ENCODE results near the gene CNTRL.
"Not testable (repeated sequence)": the region's sequence is repeated elsewhere in the genome, so short reads cannot be mapped to it uniquely, and the experiment has no call there.

CNTRL gene

DNA sequence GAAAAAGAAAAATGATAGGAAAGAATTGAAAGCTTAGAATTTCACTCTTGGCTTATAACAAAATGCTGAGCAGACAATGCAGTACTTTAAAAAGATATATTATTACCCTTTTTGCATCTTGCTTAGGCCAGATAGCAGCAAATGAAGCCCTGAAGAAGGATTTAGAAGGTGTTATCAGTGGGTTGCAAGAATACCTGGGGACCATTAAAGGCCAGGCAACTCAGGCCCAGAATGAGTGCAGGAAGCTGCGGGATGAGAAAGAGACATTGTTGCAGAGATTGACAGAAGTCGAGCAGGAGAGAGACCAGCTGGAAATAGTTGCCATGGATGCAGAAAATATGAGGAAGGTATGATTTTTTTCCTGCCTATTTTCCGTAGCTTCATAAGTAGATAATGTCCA is 50.8 kb downstream of the CNTRL start:
- DNase-seq (ENCODE audit: low read depth, low spot score) = no peak
- ChIA-PET POLR2A (no interaction called here), CTCF (interaction anchor here (0.8 to 1.6 kb wide), 2 partner anchors 11 to 44 kb away, joined by 3 read pairs; no protein-coding TSS in a partner anchor)
- no peak overlapping the region for H3K4me3 ChIP-seq (ENCODE audit: low read depth, low read length)
- TF ChIP-seq, protein P1, sequence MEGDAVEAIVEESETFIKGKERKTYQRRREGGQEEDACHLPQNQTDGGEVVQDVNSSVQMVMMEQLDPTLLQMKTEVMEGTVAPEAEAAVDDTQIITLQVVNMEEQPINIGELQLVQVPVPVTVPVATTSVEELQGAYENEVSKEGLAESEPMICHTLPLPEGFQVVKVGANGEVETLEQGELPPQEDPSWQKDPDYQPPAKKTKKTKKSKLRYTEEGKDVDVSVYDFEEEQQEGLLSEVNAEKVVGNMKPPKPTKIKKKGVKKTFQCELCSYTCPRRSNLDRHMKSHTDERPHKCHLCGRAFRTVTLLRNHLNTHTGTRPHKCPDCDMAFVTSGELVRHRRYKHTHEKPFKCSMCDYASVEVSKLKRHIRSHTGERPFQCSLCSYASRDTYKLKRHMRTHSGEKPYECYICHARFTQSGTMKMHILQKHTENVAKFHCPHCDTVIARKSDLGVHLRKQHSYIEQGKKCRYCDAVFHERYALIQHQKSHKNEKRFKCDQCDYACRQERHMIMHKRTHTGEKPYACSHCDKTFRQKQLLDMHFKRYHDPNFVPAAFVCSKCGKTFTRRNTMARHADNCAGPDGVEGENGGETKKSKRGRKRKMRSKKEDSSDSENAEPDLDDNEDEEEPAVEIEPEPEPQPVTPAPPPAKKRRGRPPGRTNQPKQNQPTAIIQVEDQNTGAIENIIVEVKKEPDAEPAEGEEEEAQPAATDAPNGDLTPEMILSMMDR (IDR thresholded peaks at IDR 0.05; ENCODE audit: insufficient read depth, low read length, missing control alignments) = no peak

DNA sequence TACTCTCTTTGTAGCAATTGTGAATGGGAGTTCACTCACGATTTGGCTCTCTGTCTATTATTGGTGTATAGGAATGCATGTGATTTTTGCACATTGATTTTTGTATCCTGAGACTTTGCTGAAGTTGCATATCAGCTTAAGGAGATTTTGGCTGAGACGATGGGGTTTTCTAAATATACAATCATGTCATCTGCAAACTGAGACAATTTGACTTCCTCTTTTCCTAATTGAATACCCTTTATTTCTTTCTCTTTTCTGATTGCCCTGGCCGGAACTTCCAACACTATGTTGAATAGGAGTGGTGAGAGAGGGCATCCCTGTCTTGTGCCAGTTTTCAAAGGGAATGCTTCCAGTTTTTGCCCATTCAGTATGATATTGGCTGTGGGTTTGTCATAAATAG is 54.6 kb downstream of the CNTRL start:
- DNase-seq (ENCODE audit: low read depth, low spot score); POLR2A ChIA-PET; CTCF ChIA-PET; H3K4me3 ChIP-seq (ENCODE audit: low read depth, low read length): not testable (repeated sequence)

DNA sequence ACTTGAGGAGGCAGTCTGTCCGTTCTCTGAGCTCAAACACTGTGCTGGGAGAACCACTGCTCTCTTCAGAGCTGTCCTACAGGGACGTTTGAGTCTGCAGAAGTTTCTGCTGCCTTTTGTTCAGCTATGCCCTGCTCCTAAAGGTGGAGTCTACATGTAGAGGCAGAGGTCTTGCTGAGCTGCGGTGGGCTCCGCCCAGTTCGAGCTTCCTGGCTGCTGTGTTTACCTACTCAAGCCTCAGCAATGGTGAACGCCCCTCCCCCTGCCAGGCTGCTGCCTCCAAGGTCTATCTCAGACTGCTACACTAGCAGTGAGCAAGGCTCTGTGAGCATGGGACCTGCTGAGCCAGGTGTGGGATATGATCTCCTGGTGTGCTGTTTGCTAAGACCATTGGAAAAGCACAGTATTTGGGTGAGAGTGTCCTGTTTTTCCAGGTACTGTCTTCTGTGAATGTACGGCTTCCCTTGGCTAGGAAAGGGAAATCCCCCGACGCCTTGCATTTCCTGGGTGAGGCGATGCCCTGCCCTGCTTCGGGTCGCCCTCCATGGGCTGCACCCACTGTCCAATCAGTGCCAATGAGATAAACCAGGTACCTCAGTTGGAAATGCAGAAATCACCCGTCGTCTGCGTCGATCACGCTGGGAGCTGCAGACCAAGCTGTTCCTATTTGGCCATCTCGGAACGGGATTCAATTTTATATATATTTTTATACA is 58.5 kb downstream of the CNTRL start:
- POLR2A ChIA-PET = no interaction called here

DNA sequence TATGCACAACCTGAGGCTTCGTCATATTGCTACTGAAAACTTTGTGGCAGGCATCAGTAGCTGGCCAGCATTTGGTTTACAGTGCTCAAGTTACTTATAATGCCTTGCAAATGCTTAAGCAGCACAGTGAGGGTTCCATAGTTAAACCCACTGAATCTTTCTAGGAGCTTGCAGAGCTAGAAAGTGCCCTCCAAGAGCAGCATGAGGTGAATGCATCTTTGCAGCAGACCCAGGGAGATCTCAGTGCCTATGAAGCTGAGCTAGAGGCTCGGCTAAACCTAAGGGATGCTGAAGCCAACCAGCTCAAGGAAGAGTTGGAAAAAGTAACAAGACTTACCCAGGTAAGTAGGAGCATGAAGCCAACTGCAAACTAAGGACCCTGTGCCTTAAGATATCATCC is 60.9 kb downstream of the CNTRL start:
- TF ChIP-seq, protein P1 (IDR thresholded peaks at IDR 0.05; ENCODE audit: insufficient read depth, low read length, missing control alignments) = no peak
- CTCF ChIA-PET = no interaction called here
- POLR2A ChIA-PET = no interaction called here
- DNase-seq (ENCODE audit: low read depth, low spot score) = no peak
- no peak overlapping the region for H3K4me3 ChIP-seq (ENCODE audit: low read depth, low read length)

More for the DNA sequence above, 58.5 kb downstream of the CNTRL start:
- TF ChIP-seq, protein P1 (IDR thresholded peaks at IDR 0.05; ENCODE audit: insufficient read depth, low read length, missing control alignments) = no peak
- DNase-seq (ENCODE audit: low read depth, low spot score) = no peak
- no peak overlapping the region for H3K4me3 ChIP-seq (ENCODE audit: low read depth, low read length)
- CTCF ChIA-PET = interaction anchor here (0.9 to 1.8 kb wide), 2 partner anchors 9 to 12 kb away, joined by 3 read pairs; no protein-coding TSS in a partner anchor

DNA sequence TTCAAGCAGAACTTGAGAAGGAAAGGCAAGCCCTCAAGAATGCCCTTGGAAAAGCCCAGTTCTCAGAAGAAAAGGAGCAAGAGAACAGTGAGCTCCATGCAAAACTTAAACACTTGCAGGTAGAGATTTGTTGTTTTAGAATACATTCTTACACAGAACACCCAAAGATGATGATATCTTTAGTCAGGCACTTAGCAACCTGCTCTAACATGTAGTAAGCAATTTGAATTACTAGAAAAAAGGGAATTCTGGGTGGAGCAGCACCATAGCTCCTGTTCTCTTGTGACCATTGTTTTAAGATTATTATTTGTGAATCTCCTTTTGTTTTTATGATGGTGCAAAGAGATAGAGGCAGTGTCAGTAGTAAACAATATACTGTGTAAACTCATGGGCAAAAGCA is 63.8 kb downstream of the CNTRL start:
- H3K4me3 ChIP-seq (ENCODE audit: low read depth, low read length) = no peak overlapping the region
- DNase-seq (ENCODE audit: low read depth, low spot score) = no peak
- ChIA-PET CTCF (interaction anchor here (1.3 to 2.0 kb wide), 2 partner anchors 18 to 31 kb away, joined by 3 to 7 read pairs; no protein-coding TSS in a partner anchor), POLR2A (no interaction called here)
- TF ChIP-seq, protein P1 (IDR thresholded peaks at IDR 0.05; ENCODE audit: insufficient read depth, low read length, missing control alignments) = no peak

DNA sequence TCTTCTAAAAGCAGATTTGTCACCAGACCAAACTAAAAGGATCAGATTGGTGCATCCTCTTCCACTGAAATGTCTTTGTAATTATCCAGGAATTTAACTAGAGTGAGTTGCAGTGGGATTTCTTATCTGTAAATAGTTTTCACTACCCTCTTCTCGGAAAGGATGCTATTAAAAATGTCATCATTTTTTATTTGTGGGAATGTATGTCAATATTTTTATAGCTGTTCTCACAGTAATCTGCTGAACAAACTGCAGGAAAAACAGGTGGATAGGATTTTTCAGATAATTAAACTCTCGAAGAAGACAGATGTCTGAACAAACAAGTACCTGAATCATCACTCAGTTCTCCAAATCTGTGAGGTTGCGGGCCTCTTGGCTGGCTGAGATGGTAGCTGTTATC is 64.2 kb downstream of the CNTRL start:
- H3K4me3 ChIP-seq (ENCODE audit: low read depth, low read length) = no peak overlapping the region
- TF ChIP-seq, protein P1 (IDR thresholded peaks at IDR 0.05; ENCODE audit: insufficient read depth, low read length, missing control alignments) = no peak
- CTCF ChIA-PET = interaction anchor here (1.3 to 2.0 kb wide), 2 partner anchors 18 to 30 kb away, joined by 3 to 7 read pairs; no protein-coding TSS in a partner anchor
- DNase-seq (ENCODE audit: low read depth, low spot score) = no peak
- POLR2A ChIA-PET = no interaction called here

DNA sequence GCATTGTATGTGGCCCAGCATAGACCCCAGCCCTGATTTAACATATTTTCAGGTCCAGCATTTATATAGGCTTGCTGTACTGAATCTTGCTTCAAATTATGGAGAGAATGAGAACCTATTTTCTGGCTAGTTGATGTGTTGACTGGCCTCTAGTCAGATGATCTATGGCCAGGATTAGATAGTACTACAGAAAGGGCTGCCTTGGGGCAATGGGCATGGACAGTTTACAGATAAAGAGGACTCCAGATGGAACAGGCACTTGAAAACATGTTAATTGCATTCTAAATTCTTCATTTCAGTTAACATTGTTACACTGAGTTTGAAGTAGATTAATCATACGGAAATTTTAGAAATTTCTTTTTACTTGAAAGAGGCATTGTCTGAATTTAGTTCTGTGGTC is 65.4 kb downstream of the CNTRL start:
- ChIA-PET CTCF (no interaction called here), POLR2A (no interaction called here)
- TF ChIP-seq, protein P1 (IDR thresholded peaks at IDR 0.05; ENCODE audit: insufficient read depth, low read length, missing control alignments) = no peak
- no peak overlapping the region for H3K4me3 ChIP-seq (ENCODE audit: low read depth, low read length)
- no peak for DNase-seq (ENCODE audit: low read depth, low spot score)
